Measurements from ENCODE around the gene NR6A1.

Gene NR6A1

DNA sequence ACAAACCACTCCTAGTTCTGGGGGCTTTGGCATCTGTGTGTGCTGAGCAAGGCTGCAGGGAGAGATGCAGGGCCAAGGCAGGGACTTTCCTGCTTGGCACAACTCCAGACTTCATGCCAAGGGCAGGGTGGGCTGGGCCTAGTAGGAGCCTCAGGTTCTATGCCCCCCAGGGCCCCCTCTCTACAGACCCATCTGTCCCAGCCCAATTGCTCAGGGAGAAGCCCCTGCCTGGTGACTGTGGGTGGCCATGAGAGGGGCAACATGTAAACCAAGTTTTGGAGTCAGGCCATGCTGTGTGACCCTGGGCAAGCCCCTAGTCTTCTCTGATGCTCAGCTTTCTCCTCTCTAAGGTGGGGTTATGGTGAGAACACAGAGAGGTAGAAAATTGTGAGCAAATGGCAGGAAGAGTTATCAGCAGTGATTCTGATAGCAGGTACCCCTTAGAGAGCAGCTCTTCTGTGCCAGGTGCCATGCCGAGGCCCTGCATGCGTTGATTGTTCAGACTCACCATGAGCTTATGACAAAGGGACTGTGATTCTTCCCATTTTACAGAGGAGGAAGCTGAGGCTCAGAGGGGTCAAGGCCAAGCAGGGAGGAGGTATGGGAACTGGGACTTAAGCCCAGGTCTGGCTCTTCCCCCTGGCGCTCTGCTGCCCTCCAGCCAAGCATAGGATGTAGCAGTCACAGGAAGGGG, 11.0 kb upstream of the NR6A1 start:
- Histone ChIP-seq H3K27ac (ENCODE audit: low read depth, low read length) (no peak overlapping the region), H3K9me2 (replicated peaks; ENCODE audit: control insufficient read depth, low read length) (no peaks in the 10 kb centered on the region), H3K4me1 (ENCODE audit: control insufficient read depth, low read length) (no peaks in the 10 kb centered on the region), H3K27me3 (ENCODE audit: control insufficient read depth, low read length) (peaks cover 8% of the 10 kb centered on the region), H3K9me3 (ENCODE audit: control insufficient read depth, insufficient read depth, low read length) (no peaks in the 10 kb centered on the region), H4K20me1 (ENCODE audit: control insufficient read depth, insufficient read depth, low read depth, low read length) (no peaks in the 10 kb centered on the region), H3K4me2 (ENCODE audit: low read length) (no peak overlapping the region), H3F3A (ENCODE audit: control insufficient read depth, insufficient read depth) (no peaks in the 10 kb centered on the region), H3K4me3 (ENCODE audit: low read length) (no peak overlapping the region), H3K36me3 (ENCODE audit: control insufficient read depth, low read length) (no peaks in the 10 kb centered on the region), H3K79me2 (ENCODE audit: control insufficient read depth, low read length) (no peaks in the 10 kb centered on the region)
- no peak for TF ChIP-seq EZH2phosphoT487 (IDR thresholded peaks at IDR 0.05; ENCODE audit: borderline replicate concordance, low read length)
- no peak for TF ChIP-seq CTCF (IDR thresholded peaks at IDR 0.05; ENCODE audit: low read depth, low read length, poor library complexity, severe bottlenecking)

DNA sequence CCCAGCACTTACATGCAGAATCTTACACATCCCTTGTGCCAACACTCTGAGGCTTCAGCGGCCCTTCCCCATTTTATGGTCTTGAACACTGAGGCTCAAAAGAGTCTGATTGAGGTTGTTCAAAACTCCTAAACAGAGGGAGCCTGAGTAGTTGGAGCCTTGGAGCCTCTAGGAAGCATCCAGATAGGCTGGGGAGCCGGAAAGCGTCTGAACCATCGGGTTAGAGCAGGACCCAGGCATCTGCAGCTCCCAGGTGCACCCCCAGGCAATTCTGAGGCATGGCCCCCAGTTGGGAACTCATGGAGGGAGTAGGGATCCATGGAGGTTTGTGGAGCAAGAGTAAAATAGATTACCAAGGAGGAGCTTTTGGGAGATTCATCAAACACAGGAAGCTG, 9.6 kb upstream of the NR6A1 start:
- no peak overlapping the region for H3K4me2 ChIP-seq (ENCODE audit: low read length)
- no peak overlapping the region for H3K4me3 ChIP-seq (ENCODE audit: low read length)
- no peaks in the 10 kb centered on the region for H3K79me2 ChIP-seq (ENCODE audit: control insufficient read depth, low read length)
- H3K9me3 ChIP-seq (ENCODE audit: control insufficient read depth, insufficient read depth, low read length), result no peaks in the 10 kb centered on the region
- peaks cover 4% of the 10 kb centered on the region for H3K4me1 ChIP-seq (ENCODE audit: control insufficient read depth, low read length)
- TF ChIP-seq CTCF (IDR thresholded peaks at IDR 0.05; ENCODE audit: low read depth, low read length, poor library complexity, severe bottlenecking) (no peak), EZH2phosphoT487 (IDR thresholded peaks at IDR 0.05; ENCODE audit: borderline replicate concordance, low read length) (no peak)
- no peaks in the 10 kb centered on the region for H3K36me3 ChIP-seq (ENCODE audit: control insufficient read depth, low read length)
- H3K27me3 ChIP-seq (ENCODE audit: control insufficient read depth, low read length), result peaks cover 21% of the 10 kb centered on the region
- H3F3A ChIP-seq (ENCODE audit: control insufficient read depth, insufficient read depth), result no peaks in the 10 kb centered on the region
- H3K9me2 ChIP-seq (replicated peaks; ENCODE audit: control insufficient read depth, low read length), result no peaks in the 10 kb centered on the region
- no peaks in the 10 kb centered on the region for H4K20me1 ChIP-seq (ENCODE audit: control insufficient read depth, insufficient read depth, low read depth, low read length)
- H3K27ac ChIP-seq (ENCODE audit: low read depth, low read length), result no peak overlapping the region

- Histone ChIP-seq H3K4me1 (ENCODE audit: control insufficient read depth, low read length) (peaks cover 4% of the 10 kb centered on the region), H3K27ac (ENCODE audit: low read depth, low read length) (no peak overlapping the region)
- TF ChIP-seq CTCF (IDR thresholded peaks at IDR 0.05; ENCODE audit: low read depth, low read length, poor library complexity, severe bottlenecking) (no peak), EZH2phosphoT487 (IDR thresholded peaks at IDR 0.05; ENCODE audit: borderline replicate concordance, low read length) (no peak)
These were observed 9.1 kb upstream of the NR6A1 start for GRCh38 chr9:124780060-124780756.

More at GRCh38 chr9:124780060-124780756, 9.1 kb upstream of the NR6A1 start:
- H3K27me3 ChIP-seq (ENCODE audit: control insufficient read depth, low read length), result peaks cover 22% of the 10 kb centered on the region
- H3F3A ChIP-seq (ENCODE audit: control insufficient read depth, insufficient read depth), result no peaks in the 10 kb centered on the region
- H3K4me3 ChIP-seq (ENCODE audit: low read length), result no peak overlapping the region
- H3K9me3 ChIP-seq (ENCODE audit: control insufficient read depth, insufficient read depth, low read length), result no peaks in the 10 kb centered on the region
- no peaks in the 10 kb centered on the region for H3K9me2 ChIP-seq (replicated peaks; ENCODE audit: control insufficient read depth, low read length)
- no peak overlapping the region for H3K4me2 ChIP-seq (ENCODE audit: low read length)
- no peaks in the 10 kb centered on the region for H3K36me3 ChIP-seq (ENCODE audit: control insufficient read depth, low read length)
- no peaks in the 10 kb centered on the region for H4K20me1 ChIP-seq (ENCODE audit: control insufficient read depth, insufficient read depth, low read depth, low read length)
- no peaks in the 10 kb centered on the region for H3K79me2 ChIP-seq (ENCODE audit: control insufficient read depth, low read length)
